ENCODE results near the gene SMARCC2.
"Not testable (repeated sequence)": the region's sequence is repeated elsewhere in the genome, so short reads cannot be mapped to it uniquely, and the experiment has no call there.

SMARCC2 gene

GRCh38 chr12:56204275-56204674 lies 15.0 kb upstream of the SMARCC2 start:
- H3K9ac ChIP-seq (ENCODE audit: insufficient read length) = no peak overlapping the region
- DNase-seq (ENCODE audit: low read depth, low spot score) = no peak
- no peak for TF ChIP-seq FOXP2 (optimal IDR thresholded peaks at IDR 0.05; ENCODE audit: control extremely low read depth, extremely low read length, insufficient read depth)
- no peak for TF ChIP-seq EZH2 (IDR thresholded peaks at IDR 0.05)
- TF ChIP-seq POLR2AphosphoS5 (IDR thresholded peaks at IDR 0.05; ENCODE audit: borderline replicate concordance, low read depth, low read length) = no peak
- peaks cover 31% of the 10 kb centered on the region for H3K36me3 ChIP-seq (ENCODE audit: insufficient read depth, low read length)
- H3K9me3 ChIP-seq (ENCODE audit: low read depth, low read length) = no peaks in the 10 kb centered on the region
- H3K4me3 ChIP-seq = no peak overlapping the region
- no peak overlapping the region for H3K27ac ChIP-seq

- Histone ChIP-seq H3K27ac (no peak overlapping the region), H3K9me3 (ENCODE audit: low read depth, low read length) (no peaks in the 10 kb centered on the region), H3K36me3 (ENCODE audit: insufficient read depth, low read length) (peaks cover 27% of the 10 kb centered on the region), H3K9ac (ENCODE audit: insufficient read length) (no peak overlapping the region), H3K4me3 (no peak overlapping the region)
- TF ChIP-seq POLR2AphosphoS5 (IDR thresholded peaks at IDR 0.05; ENCODE audit: borderline replicate concordance, low read depth, low read length) = no peak
- TF ChIP-seq FOXP2 (optimal IDR thresholded peaks at IDR 0.05; ENCODE audit: control extremely low read depth, extremely low read length, insufficient read depth) = no peak
- no peak for TF ChIP-seq EZH2 (IDR thresholded peaks at IDR 0.05)
- DNase-seq (ENCODE audit: low read depth, low spot score) = no peak
Observed at GRCh38 chr12:56202838-56203237, 13.6 kb upstream of the SMARCC2 start.

- Histone ChIP-seq H3K9ac (ENCODE audit: insufficient read length) (no peak overlapping the region), H3K27ac (no peak overlapping the region), H3K36me3 (ENCODE audit: insufficient read depth, low read length) (peaks cover 22% of the 10 kb centered on the region), H3K9me3 (ENCODE audit: low read depth, low read length) (no peaks in the 10 kb centered on the region), H3K4me3 (no peak overlapping the region)
- DNase-seq (ENCODE audit: low read depth, low spot score) = no peak
- no peak for TF ChIP-seq POLR2AphosphoS5 (IDR thresholded peaks at IDR 0.05; ENCODE audit: borderline replicate concordance, low read depth, low read length)
- TF ChIP-seq EZH2 (IDR thresholded peaks at IDR 0.05) = no peak
- no peak for TF ChIP-seq FOXP2 (optimal IDR thresholded peaks at IDR 0.05; ENCODE audit: control extremely low read depth, extremely low read length, insufficient read depth)
Observed at GRCh38 chr12:56202366-56202765, 13.1 kb upstream of the SMARCC2 start.

GRCh38 chr12:56198836-56199235 lies 9.6 kb upstream of the SMARCC2 start:
- TF ChIP-seq POLR2AphosphoS5 (IDR thresholded peaks at IDR 0.05; ENCODE audit: borderline replicate concordance, low read depth, low read length) (no peak), FOXP2 (optimal IDR thresholded peaks at IDR 0.05; ENCODE audit: control extremely low read depth, extremely low read length, insufficient read depth) (no peak), EZH2 (IDR thresholded peaks at IDR 0.05) (no peak)
- no peak for DNase-seq (ENCODE audit: low read depth, low spot score)
- H3K27ac ChIP-seq = no peak overlapping the region

GRCh38 chr12:56197921-56198635 lies 8.8 kb upstream of the SMARCC2 start:
- no peak for TF ChIP-seq EZH2 (IDR thresholded peaks at IDR 0.05)
- TF ChIP-seq FOXP2 (optimal IDR thresholded peaks at IDR 0.05; ENCODE audit: control extremely low read depth, extremely low read length, insufficient read depth) = no peak
- TF ChIP-seq POLR2AphosphoS5 (IDR thresholded peaks at IDR 0.05; ENCODE audit: borderline replicate concordance, low read depth, low read length) = no peak
- DNase-seq (ENCODE audit: low read depth, low spot score) = no peak
- no peak overlapping the region for H3K27ac ChIP-seq

More at GRCh38 chr12:56198836-56199235, 9.6 kb upstream of the SMARCC2 start:
- H3K9me3 ChIP-seq (ENCODE audit: low read depth, low read length) = no peaks in the 10 kb centered on the region
- no peak overlapping the region for H3K9ac ChIP-seq (ENCODE audit: insufficient read length)
- H3K4me3 ChIP-seq = no peak overlapping the region
- no peaks in the 10 kb centered on the region for H3K36me3 ChIP-seq (ENCODE audit: insufficient read depth, low read length)

GRCh38 chr12:56196818-56197550 lies 7.7 kb upstream of the SMARCC2 start:
- H3K9me3 ChIP-seq (ENCODE audit: low read depth, low read length); H3K36me3 ChIP-seq (ENCODE audit: insufficient read depth, low read length); H3K9ac ChIP-seq (ENCODE audit: insufficient read length): not testable (repeated sequence)
- H3K27ac ChIP-seq = peak overlapping the region; percentile 59
- peak overlapping the region; percentile 33; the same call in 1 of the 2 replicates for H3K4me3 ChIP-seq
- TF ChIP-seq POLR2AphosphoS5 (IDR thresholded peaks at IDR 0.05; ENCODE audit: borderline replicate concordance, low read depth, low read length) = peak; percentile 34; the same call in 1 of the 2 replicates
- peak; percentile 87 for DNase-seq (ENCODE audit: low read depth, low spot score)

More at GRCh38 chr12:56197921-56198635, 8.8 kb upstream of the SMARCC2 start:
- H3K36me3 ChIP-seq (ENCODE audit: insufficient read depth, low read length) = no peaks in the 10 kb centered on the region
- H3K9ac ChIP-seq (ENCODE audit: insufficient read length) = no peak overlapping the region
- no peaks in the 10 kb centered on the region for H3K9me3 ChIP-seq (ENCODE audit: low read depth, low read length)
- H3K4me3 ChIP-seq = no peak overlapping the region

GRCh38 chr12:56193025-56193578 lies 3.8 kb upstream of the SMARCC2 start:
- Histone ChIP-seq H3K9me3 (ENCODE audit: low read depth, low read length) (no peaks in the 10 kb centered on the region), H3K36me3 (ENCODE audit: insufficient read depth, low read length) (no peaks in the 10 kb centered on the region), H3K4me3 (no peak overlapping the region), H3K9ac (ENCODE audit: insufficient read length) (no peak overlapping the region), H3K27ac (no peak overlapping the region)
- no peak for TF ChIP-seq POLR2AphosphoS5 (IDR thresholded peaks at IDR 0.05; ENCODE audit: borderline replicate concordance, low read depth, low read length)
- no peak for TF ChIP-seq FOXP2 (optimal IDR thresholded peaks at IDR 0.05; ENCODE audit: control extremely low read depth, extremely low read length, insufficient read depth)
- no peak for TF ChIP-seq EZH2 (IDR thresholded peaks at IDR 0.05)
- DNase-seq (ENCODE audit: low read depth, low spot score) = peak; percentile 79

- TF ChIP-seq FOXP2 (optimal IDR thresholded peaks at IDR 0.05; ENCODE audit: control extremely low read depth, extremely low read length, insufficient read depth) = no peak
- TF ChIP-seq EZH2 (IDR thresholded peaks at IDR 0.05) = no peak
- no peak for TF ChIP-seq POLR2AphosphoS5 (IDR thresholded peaks at IDR 0.05; ENCODE audit: borderline replicate concordance, low read depth, low read length)
- H3K4me3 ChIP-seq = no peak overlapping the region
- H3K27ac ChIP-seq = no peak overlapping the region
- DNase-seq (ENCODE audit: low read depth, low spot score) = no peak
- H3K9ac ChIP-seq (ENCODE audit: insufficient read length) = no peak overlapping the region
- no peaks in the 10 kb centered on the region for H3K9me3 ChIP-seq (ENCODE audit: low read depth, low read length)
- no peaks in the 10 kb centered on the region for H3K36me3 ChIP-seq (ENCODE audit: insufficient read depth, low read length)
Observed at GRCh38 chr12:56192582-56192981, 3.3 kb upstream of the SMARCC2 start.
